T-helper 1 cell treated with Interleukin-12 subunit alpha and Interleukin-12 subunit beta and Interleukin-4 antibody, amounts not matched to agents 30 ng/mL and 1 ng/mL, for 36 hours (primary cell): ENCODE data around the gene SERINC2. TPM values are rescaled to one million over a fixed set of nuclear protein-coding genes. Genes with fewer than 3 reads are reported as not detected.
"Not testable (repeated sequence)": the region's sequence is repeated elsewhere in the genome, so short reads cannot be mapped to it uniquely, and the experiment has no call there.

Experiments used
- intact Hi-C: fragments of 100-400 bp; cut with micrococcal nuclease; formaldehyde crosslinking; loops from one replicate; pipeline ENCODE4 v1.15.1; 2024
- total RNA-seq: library from RNA; stranded (reverse); gene quantifications from 2 replicates; pipeline ENCODE4 v1.2.3, GENCODE V29; 2022

Gene SERINC2
- total RNA-seq, 1 donor from 2014 or later: 0.10 TPM

DNA sequence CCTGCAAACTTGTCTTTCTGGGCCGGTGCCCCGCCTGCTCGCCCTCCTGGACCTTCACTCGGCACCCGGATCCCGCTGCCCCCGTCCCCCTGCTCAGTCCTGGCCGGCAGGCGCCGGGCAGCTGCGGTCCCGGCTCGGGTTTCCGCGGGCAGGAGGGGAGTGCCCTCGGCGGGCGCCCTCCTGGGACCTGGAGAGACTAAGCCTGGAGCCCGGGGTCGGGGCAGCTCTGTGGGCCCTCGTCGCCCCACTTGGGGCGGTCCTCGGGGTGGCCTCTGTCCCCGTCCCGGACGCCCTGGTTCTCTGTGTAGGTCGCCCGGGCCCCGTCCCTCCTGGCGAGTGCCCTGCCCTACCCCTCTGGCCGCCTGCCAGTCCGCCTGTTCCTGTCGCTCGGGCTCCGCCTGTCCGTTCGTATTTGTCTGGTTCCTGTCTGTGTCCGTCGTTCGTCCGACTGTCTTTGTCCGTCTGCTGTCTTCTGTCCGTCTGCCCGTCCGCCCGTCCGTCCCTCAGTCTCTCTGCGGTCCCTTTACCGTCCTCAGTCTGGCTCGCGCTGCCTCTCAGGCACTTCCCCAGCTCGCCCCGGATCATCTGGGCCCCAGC lies 490 bp downstream of the SERINC2 start:
- intact Hi-C loops: no loop called here

- intact Hi-C loops: no loop called here
Measured at GRCh38 chr1:31414980-31415370, 2.0 kb downstream of the SERINC2 start.

GRCh38 chr1:31415658-31416057 lies 2.6 kb downstream of the SERINC2 start:
- intact Hi-C loops: no loop called here

DNA sequence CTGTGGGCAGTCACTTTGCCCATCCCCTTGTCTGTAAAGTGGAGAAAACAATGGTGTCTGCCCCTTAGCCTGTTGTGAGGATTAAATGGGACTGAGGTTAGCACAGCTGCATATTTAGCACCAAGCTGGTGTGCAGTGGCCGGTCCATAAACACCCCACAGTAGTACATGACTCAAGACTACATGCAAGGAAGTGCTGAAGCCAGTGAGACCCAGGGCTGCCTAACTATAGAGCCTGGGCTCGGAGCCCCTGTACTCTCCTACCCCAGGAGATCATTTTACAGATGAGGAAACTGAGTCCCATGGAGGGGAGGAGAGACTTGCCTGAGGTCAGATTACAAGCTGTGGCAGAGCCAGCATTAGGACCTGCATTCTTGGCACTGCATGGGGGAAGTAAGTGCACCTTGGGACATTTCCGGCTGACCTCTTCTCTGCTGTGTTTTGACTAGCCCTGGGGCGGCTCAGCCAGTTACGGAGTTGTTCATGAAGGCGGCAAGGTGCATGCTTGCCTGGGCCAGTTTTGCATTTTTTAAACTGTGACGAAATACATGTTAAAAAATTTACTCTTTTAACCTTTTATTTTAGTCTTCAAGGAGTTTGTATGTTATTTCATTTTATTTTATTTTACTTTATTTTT lies 3.2 kb downstream of the SERINC2 start:
- intact Hi-C loops: no loop called here

DNA sequence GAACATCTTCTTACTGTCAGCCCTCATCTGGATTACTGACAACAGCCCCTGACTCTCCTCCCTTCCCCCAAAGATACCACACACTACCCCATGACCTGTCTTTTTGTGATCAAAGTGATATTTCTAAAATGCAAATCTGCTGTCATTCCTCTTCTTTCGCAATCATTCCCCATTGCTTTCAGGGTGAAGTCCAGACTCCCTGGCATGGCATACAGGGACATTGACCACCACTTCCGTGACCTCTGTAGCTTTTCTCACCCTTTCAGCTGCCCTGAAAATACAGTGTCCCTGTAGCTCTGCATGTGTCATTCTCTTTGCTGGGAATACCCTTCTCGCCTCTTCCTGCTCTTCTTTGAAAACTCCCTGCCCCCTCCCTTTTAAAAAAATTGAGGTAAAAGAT lies 4.1 kb downstream of the SERINC2 start:
- intact Hi-C loops: no loop called here

- intact Hi-C loops: no loop called here
Measured at GRCh38 chr1:31418626-31419323, 5.8 kb downstream of the SERINC2 start.

GRCh38 chr1:31420716-31421115 lies 7.7 kb downstream of the SERINC2 start:
- intact Hi-C loops: loop anchor here (1.0 kb wide), 1 partner anchor 129 kb away; no protein-coding TSS in a partner anchor

DNA sequence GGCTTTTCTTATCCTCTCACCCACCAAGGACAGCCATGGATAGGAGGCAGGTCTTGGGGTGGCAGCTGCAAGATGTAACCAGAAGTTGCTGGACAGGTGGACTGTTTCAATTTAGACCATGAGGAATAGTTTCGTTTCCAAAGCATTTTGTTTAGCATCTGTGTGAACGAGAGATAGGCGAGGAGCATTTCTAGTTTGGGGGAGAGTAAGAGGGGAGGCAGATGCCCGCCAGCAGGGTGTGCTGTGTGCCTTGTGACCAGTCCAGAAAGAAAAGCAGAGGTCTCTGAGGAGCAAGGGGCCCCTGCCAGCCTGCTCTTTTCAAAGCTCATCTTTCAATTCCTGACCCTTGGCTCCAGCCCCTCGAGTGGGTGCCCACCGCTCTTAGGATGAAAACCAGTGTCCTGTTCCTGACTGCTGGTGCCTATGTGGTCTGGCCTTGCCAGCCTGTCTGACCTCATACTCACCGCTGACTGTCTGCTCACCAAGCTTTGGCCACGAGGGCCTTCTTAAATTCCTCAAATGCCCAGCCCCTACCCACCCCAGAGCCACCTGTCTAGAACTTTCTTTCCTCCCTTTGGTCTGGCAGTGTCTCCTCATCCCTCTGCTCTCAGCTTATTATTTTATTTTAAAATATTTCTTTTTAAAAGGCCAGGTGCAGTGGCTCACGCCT lies 8.5 kb downstream of the SERINC2 start:
- intact Hi-C loops: loop anchor here (1.0 to 2.0 kb wide), 5 partner anchors 27 to 259 kb away; partner anchors contain the start of genes SNRNP40 and ZCCHC17

DNA sequence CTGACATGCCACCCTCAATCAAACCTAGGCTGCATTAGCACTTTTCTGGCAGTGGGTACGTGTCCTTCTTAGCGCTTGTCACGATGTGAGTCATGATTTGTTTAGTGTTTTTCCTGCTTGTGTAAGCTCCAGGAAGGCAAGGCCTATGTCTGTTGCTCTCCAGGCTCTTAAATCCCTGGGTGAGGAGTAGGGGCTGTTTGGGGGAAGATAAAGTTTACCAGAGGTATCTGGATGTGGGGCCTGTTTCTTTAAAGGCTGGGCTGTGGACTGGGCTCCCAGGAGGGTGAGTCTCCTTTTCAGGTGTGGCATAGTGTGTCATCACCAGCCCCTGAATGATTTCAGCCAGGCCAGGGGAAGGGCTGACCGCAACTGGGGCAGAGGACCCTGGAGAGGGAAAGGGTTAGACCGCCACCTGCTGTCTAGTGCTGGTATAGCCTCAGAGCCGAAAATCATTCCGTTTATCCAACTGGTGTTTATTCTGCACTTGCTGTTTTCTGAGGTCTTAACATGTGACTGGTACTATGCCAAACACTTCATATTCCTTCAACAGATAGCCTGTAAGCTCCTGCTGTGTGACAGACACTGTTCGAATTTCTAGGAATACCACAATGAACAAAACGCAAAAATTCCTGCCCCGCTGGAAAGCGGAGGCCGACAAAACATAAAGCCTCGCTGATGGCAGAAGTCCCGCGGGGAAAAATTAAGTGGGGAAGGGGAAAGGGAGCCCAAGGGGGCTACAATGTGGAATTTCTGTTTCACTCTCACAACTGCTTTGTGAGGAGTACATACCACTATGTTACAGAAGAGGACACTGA lies 9.7 kb downstream of the SERINC2 start:
- intact Hi-C loops: loop anchor here (1.0 to 2.0 kb wide), 4 partner anchors 28 to 260 kb away; partner anchors contain the start of genes SNRNP40 and ZCCHC17

DNA sequence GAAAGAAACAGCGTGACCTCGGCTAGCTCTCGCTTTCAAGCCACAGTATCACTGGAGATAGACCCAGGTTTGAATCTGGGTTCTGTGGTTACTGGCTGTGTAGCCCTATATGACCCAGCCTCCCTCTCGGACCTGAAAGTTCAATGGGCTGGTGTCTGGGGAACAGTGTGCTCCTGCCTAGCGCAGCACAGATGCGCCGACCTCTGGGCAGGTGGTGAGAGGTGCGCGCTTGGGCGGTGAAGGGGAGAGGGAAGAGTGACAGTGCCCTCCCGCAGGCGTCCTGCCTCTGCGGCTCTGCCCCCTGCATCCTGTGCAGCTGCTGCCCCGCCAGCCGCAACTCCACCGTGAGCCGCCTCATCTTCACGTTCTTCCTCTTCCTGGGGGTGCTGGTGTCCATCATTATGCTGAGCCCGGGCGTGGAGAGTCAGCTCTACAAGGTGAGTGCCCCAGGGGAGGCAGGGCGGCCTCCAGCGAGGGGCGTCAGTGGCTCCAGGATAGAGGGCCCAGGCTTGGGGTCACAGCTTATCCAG lies 10.5 kb downstream of the SERINC2 start:
- intact Hi-C loops: loop anchor here (2.0 kb wide), 1 partner anchor 127 kb away; the partner anchor contains the start of genes SNRNP40 and ZCCHC17

- intact Hi-C loops: no loop called here
Measured at GRCh38 chr1:31424568-31424967, 11.6 kb downstream of the SERINC2 start.

GRCh38 chr1:31425301-31426081 lies 12.5 kb downstream of the SERINC2 start:
- intact Hi-C loops: no loop called here

GRCh38 chr1:31426249-31426922 lies 13.4 kb downstream of the SERINC2 start:
- intact Hi-C loops: no loop called here

GRCh38 chr1:31427322-31427721 lies 14.3 kb downstream of the SERINC2 start:
- intact Hi-C loops: no loop called here

DNA sequence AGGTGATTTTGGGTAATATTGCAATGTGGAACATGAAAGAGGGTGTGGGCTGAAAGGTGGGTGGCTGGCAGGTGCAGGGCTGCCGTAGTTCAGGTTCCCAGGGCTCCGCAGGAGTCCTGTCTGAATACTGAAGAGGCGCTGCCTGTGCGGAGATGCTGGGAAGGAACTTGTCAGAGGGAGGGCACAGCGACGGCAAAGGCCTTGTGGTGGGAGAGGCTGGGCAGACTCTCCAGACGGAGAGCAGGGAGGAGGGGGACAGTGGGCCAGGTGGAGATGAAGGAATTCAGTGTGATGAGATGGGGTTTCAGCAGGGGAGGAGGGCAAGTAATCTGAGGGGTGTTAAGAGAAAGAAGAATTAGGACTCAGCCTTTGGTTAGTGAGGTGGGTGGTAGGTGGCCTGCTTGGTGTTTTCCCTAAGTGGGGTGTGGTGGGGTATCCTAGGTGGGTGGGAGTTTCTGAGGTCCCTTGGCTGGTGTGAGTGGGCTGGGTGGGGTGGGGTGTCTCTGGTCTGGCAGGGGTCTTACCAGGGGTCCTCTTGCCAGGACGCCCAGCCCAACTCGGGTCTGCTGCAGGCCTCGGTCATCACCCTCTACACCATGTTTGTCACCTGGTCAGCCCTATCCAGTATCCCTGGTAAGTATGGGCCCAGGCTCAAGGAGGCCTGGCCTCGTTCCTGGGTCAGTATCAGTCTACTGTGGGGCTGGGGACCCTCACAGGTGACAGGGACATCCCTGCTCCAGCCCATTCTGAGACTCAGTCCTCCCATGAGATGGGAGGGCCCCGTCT lies 15.6 kb downstream of the SERINC2 start:
- intact Hi-C loops: no loop called here

GRCh38 chr1:31429583-31429982 lies 16.6 kb downstream of the SERINC2 start:
- intact Hi-C loops: no loop called here

- intact Hi-C loops: not testable (repeated sequence)
Measured at GRCh38 chr1:31431351-31432257, 18.6 kb downstream of the SERINC2 start.
